Measurements from ENCODE around the gene FBXL15.

Gene FBXL15

DNA sequence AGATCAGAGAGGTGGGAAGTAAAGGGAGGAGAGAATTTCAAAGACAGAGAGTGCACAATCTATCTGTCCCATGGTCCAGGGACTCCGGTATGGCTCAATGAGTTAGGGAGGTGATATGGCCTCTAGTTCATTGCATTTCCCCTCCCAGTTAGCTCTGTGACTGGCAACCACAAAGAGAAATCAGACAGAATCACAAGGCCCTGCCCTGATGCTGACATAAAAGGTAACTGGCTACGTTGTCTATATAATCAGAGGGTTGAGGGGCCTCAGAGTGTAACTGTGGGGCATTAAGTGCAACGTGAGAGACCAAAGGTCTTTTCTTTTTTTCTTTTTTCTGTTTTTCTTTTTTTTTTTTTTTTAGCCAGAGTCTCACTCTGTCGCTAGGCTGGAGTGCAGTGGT is 38.0 kb downstream of the FBXL15 start:
- Histone ChIP-seq H3K4me1 (ENCODE audit: insufficient read depth, low read length) (peaks cover 32% of the 10 kb centered on the region), H3K9ac (ENCODE audit: low read depth, low read length) (no peak overlapping the region), H3K36me3 (ENCODE audit: insufficient read depth, low read depth, low read length) (peaks cover 10% of the 10 kb centered on the region), H3K27ac (ENCODE audit: low read length) (no peak overlapping the region), H3K9me3 (ENCODE audit: insufficient read depth, low read depth, low read length) (no peaks in the 10 kb centered on the region), H3K27me3 (ENCODE audit: insufficient read depth, low read length) (peaks cover 23% of the 10 kb centered on the region), H3K4me3 (ENCODE audit: low read length) (no peak overlapping the region)

DNA sequence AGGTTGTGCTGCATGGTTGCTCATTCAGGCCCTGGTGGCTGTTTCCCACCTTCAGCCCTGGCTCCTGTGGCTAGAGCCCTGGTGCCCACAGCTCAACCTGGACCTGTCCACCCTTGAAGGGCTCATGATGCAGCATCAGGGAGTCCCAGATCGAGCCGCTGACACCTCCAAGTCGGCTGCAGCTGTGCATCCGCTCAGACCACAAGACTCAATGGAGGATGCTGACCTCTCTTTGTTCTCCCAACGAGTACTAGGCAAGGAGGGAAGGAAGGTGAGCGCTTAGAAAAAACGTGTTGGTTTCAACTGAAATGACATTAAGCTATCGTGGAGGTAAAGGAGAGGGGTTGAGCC is 40.2 kb downstream of the FBXL15 start:
- Histone ChIP-seq H3K9me3 (ENCODE audit: insufficient read depth, low read depth, low read length) (no peaks in the 10 kb centered on the region), H3K27me3 (ENCODE audit: insufficient read depth, low read length) (peaks cover 25% of the 10 kb centered on the region), H3K4me1 (ENCODE audit: insufficient read depth, low read length) (peaks cover 20% of the 10 kb centered on the region), H3K9ac (ENCODE audit: low read depth, low read length) (peak overlapping the region; percentile 80; the same call in 1 of the 2 replicates), H3K36me3 (ENCODE audit: insufficient read depth, low read depth, low read length) (peaks cover 8% of the 10 kb centered on the region), H3K27ac (ENCODE audit: low read length) (peak overlapping the region; percentile 20), H3K4me3 (ENCODE audit: low read length) (peak overlapping the region; percentile 89)

DNA sequence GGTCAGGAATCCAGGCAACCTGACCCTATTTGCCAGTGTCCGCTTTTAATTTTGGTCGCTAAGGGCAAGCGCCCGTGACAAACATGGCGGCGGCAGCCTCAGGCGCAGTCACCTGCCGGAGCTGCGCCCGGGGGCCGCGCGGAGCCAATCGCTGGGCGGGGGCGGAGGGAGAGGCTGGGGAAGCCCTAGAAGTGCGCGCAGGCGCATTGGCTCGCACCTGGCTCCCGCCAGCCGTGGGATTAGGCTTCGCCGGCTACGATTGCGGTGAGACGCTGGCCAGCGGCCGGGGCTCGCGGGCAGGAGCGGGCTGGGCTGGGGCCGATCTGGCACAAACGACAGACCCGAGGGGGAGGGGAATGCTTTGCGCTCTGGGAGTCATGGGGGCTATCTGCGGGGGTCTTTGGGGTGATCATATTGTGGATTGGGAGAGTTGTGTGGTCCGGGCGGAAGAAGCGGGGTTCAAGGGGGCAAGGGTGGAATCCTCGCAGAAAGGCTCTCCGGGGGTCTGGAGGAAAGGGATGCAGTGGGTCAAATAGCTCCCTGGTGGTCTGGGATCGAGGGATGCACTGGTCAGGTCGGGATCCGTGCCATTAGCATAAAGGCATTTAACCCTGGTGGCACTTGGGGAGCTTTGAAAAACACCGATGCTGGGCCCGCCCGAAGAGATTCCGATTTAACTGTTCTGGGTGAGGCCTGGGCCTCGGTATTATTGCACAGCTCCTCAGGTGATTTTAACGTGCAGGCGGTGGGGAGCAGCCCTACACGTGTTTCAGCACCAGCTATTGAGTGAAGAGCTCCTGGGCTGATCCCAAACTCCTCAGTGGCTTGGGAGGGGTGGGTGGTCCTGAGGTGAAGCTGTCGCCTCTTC is 40.8 kb downstream of the FBXL15 start:
- H3K27ac ChIP-seq (ENCODE audit: low read length): peak overlapping the region; percentile 20
- H3K9ac ChIP-seq (ENCODE audit: low read depth, low read length): peak overlapping the region; percentile 80; the same call in 1 of the 2 replicates
- no peaks in the 10 kb centered on the region for H3K9me3 ChIP-seq (ENCODE audit: insufficient read depth, low read depth, low read length)
- peaks cover 15% of the 10 kb centered on the region for H3K4me1 ChIP-seq (ENCODE audit: insufficient read depth, low read length)
- peak overlapping the region; percentile 89 for H3K4me3 ChIP-seq (ENCODE audit: low read length)
- H3K27me3 ChIP-seq (ENCODE audit: insufficient read depth, low read length): peaks cover 25% of the 10 kb centered on the region
- peaks cover 2% of the 10 kb centered on the region for H3K36me3 ChIP-seq (ENCODE audit: insufficient read depth, low read depth, low read length)

DNA sequence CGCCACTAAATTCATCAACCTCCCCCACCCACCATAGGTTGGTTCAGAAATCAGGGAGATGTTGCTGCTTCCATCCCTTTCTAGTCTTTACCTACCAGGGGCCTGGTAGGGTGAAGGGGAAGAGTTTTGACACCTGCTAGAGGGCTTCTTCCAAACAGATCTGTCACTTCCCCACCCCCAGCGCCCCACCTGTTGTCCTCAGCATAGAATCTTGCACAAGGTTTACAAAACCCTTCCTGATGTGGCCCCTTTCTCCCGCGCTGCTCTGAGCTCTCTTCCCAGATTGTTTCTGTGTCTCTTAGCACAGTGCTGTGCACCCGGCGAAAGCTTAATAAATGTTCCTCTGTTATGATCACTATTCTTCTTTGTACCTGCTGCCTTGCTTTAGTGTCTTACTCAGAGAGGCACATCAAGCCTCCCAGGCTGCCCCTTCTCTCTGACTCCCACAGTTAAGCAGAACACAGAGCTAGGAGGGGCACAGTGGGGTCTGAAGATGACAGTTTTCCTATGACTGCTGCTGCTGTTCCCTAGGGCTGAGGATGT is 41.9 kb downstream of the FBXL15 start:
- Histone ChIP-seq H3K27me3 (ENCODE audit: insufficient read depth, low read length) (peaks cover 25% of the 10 kb centered on the region), H3K36me3 (ENCODE audit: insufficient read depth, low read depth, low read length) (no peaks in the 10 kb centered on the region), H3K9ac (ENCODE audit: low read depth, low read length) (peak overlapping the region; percentile 66; the same call in 1 of the 2 replicates), H3K4me3 (ENCODE audit: low read length) (peak overlapping the region; percentile 89), H3K27ac (ENCODE audit: low read length) (no peak overlapping the region), H3K9me3 (ENCODE audit: insufficient read depth, low read depth, low read length) (no peaks in the 10 kb centered on the region), H3K4me1 (ENCODE audit: insufficient read depth, low read length) (peaks cover 15% of the 10 kb centered on the region)

DNA sequence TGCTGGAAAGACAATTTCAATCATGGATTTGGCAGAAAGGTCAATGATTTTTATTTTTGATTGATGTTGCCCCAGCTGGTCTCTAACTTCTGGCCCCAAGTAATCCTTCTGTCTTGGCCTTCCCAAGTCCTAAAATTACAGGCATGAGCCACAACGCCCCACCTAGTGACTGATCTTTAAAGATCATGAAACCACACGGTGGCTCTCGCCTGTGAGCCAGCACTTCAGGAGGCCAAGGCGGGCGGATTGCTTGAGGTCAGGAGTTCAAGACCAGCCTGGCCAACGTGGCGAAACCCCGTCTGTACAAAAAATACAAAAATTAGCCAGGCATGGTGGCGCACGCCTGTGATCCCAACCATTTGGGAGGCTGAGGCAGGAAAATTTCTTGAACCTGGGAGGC is 43.3 kb downstream of the FBXL15 start:
- no peaks in the 10 kb centered on the region for H3K9me3 ChIP-seq (ENCODE audit: insufficient read depth, low read depth, low read length)
- H3K9ac ChIP-seq (ENCODE audit: low read depth, low read length): peak overlapping the region; percentile 66; the same call in 1 of the 2 replicates
- peaks cover 15% of the 10 kb centered on the region for H3K4me1 ChIP-seq (ENCODE audit: insufficient read depth, low read length)
- no peak overlapping the region for H3K27ac ChIP-seq (ENCODE audit: low read length)
- peaks cover 25% of the 10 kb centered on the region for H3K27me3 ChIP-seq (ENCODE audit: insufficient read depth, low read length)
- peak overlapping the region; percentile 89; the same call in 1 of the 2 replicates for H3K4me3 ChIP-seq (ENCODE audit: low read length)
- H3K36me3 ChIP-seq (ENCODE audit: insufficient read depth, low read depth, low read length): no peaks in the 10 kb centered on the region

DNA sequence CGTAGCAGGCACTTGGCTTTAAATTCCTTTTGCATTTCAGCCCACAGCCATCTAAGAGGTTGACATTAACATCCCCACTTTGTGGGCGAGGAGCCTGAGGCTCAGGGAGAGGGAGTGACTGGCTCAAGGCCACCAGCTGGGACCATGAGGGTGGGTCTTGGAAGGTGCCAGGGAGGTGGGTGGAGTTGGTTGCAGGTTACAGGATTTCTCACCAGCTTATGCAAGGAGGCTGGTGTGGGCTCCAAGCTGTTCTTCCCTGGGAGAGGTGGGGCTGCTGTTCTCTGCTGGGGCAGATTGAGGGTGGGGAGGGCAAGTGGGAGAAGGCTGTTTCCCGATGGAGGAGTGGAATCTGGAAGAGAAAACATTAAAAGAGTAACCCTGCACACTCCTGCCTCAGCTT is 44.8 kb downstream of the FBXL15 start:
- Histone ChIP-seq H3K27me3 (ENCODE audit: insufficient read depth, low read length) (peaks cover 25% of the 10 kb centered on the region), H3K4me3 (ENCODE audit: low read length) (no peak overlapping the region), H3K36me3 (ENCODE audit: insufficient read depth, low read depth, low read length) (no peaks in the 10 kb centered on the region), H3K27ac (ENCODE audit: low read length) (no peak overlapping the region), H3K9ac (ENCODE audit: low read depth, low read length) (no peak overlapping the region), H3K4me1 (ENCODE audit: insufficient read depth, low read length) (peaks cover 15% of the 10 kb centered on the region), H3K9me3 (ENCODE audit: insufficient read depth, low read depth, low read length) (no peaks in the 10 kb centered on the region)

DNA sequence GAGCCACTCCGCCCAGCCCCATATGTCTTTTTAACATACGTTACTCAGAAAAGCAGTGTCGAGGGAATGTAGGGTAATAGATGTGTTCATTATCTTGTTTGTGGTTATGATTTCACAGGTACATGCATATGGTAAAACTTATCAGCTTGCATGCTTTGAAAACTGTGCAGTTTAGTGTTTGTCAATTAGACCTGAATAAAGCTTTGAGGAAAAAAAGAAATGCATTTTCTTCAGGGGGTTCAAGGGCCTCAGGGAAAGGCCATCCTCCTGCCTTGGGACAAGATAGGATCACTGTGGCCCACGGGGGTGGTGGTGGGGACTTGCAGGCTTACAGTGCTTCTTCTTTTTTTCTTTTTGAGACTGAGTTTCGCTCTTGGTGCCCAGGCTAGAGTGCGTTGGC is 46.7 kb downstream of the FBXL15 start:
- H3K36me3 ChIP-seq (ENCODE audit: insufficient read depth, low read depth, low read length): no peaks in the 10 kb centered on the region

DNA sequence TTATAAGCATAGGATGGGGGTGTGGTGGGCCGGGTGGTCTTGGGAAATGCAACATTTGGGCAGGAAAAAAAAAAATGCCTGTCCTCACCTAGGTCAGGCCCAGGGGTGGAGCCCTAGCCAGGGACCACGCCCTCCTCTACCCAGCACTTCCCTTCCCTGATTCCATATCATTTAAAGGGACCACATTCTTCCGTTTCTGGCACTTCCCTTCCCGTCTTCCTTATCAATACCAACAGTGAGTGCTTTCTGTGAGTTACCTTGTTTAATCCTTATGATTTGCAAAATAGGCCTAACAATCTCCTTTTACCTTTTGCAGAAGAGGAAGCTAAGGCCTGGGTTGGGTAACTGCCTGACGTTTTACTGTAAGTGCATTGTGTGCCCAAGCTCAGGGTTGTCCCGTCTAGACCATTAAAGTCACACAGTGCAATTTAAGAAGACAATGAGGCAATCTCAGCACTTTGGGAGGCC is 47.4 kb downstream of the FBXL15 start:
- Histone ChIP-seq H3K27ac (ENCODE audit: low read length) (no peak overlapping the region), H3K36me3 (ENCODE audit: insufficient read depth, low read depth, low read length) (no peaks in the 10 kb centered on the region), H3K9me3 (ENCODE audit: insufficient read depth, low read depth, low read length) (no peaks in the 10 kb centered on the region), H3K9ac (ENCODE audit: low read depth, low read length) (no peak overlapping the region), H3K27me3 (ENCODE audit: insufficient read depth, low read length) (peaks cover 8% of the 10 kb centered on the region), H3K4me3 (ENCODE audit: low read length) (no peak overlapping the region), H3K4me1 (ENCODE audit: insufficient read depth, low read length) (peaks cover 4% of the 10 kb centered on the region; the same call in 1 of the 2 replicates)

More for the DNA sequence above, 46.7 kb downstream of the FBXL15 start:
- H3K27me3 ChIP-seq (ENCODE audit: insufficient read depth, low read length): peaks cover 15% of the 10 kb centered on the region
- no peak overlapping the region for H3K9ac ChIP-seq (ENCODE audit: low read depth, low read length)
- no peaks in the 10 kb centered on the region for H3K9me3 ChIP-seq (ENCODE audit: insufficient read depth, low read depth, low read length)
- H3K27ac ChIP-seq (ENCODE audit: low read length): no peak overlapping the region
- peaks cover 11% of the 10 kb centered on the region for H3K4me1 ChIP-seq (ENCODE audit: insufficient read depth, low read length)
- H3K4me3 ChIP-seq (ENCODE audit: low read length): no peak overlapping the region

DNA sequence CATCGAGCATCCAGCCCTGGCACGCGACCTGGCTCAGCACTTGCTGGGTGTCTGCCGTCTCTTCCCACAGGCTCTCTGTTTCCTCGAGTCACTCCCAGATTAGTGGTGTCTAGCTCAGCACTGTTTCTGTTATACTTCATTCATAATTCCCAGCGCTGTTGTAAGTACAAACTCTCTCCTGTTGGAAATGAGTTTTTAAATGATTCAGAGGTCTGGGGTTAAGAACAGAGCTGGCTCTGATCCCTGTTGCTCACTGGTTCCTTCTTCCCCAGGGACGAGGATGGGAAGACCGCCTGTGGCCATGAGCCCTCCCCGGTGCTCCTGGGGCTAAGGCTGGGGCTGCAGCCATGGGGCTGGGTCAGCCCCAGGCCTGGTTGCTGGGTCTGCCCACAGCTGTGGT is 48.0 kb downstream of the FBXL15 start:
- Histone ChIP-seq H3K36me3 (ENCODE audit: insufficient read depth, low read depth, low read length) (no peaks in the 10 kb centered on the region), H3K27ac (ENCODE audit: low read length) (no peak overlapping the region), H3K4me1 (ENCODE audit: insufficient read depth, low read length) (0 out of 2 replicates have a peak, but pooled peaks cover under 1% of the 10 kb centered on the region), H3K9ac (ENCODE audit: low read depth, low read length) (no peak overlapping the region), H3K9me3 (ENCODE audit: insufficient read depth, low read depth, low read length) (no peaks in the 10 kb centered on the region), H3K27me3 (ENCODE audit: insufficient read depth, low read length) (peaks cover 2% of the 10 kb centered on the region), H3K4me3 (ENCODE audit: low read length) (no peak overlapping the region)

DNA sequence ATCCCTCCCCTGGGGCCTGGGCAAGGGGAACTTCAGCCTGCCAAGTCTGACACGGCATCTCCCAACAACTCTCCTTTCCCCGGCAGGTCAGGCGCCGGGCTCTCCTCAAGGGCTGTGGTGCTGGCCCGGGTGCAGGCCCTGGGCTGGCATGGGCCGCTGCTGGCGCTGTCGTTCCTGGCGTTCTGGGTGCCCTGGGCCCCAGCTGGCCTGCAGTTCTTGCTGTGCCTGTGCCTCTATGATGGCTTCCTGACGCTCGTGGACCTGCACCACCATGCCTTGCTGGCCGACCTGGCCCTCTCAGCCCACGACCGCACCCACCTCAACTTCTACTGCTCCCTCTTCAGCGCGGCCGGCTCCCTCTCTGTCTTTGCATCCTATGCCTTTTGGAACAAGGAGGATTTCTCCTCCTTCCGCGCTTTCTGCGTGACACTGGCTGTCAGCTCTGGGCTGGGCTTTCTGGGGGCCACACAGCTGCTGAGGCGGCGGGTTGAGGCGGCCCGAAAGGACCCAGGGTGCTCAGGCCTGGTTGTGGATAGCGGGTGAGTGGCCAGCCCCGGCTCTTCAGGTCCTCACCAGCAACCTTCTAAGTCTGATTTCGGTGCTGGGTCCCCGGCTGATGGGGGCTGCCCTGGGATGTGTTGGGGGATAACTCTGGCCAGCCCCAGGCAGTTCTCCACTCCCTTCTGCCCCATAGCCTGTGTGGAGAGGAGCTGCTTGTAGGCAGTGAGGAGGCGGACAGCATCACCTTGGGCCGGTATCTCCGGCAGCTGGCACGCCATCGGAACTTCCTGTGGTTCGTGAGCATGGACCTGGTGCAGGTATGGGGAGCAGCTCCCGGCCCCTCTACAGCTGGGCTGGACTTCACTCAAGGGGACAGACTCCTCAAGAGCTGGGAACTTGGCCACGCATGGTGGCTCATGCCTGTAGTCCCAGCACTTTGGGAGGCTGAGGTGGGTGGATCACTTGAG is 50.2 kb downstream of the FBXL15 start:
- Histone ChIP-seq H3K27ac (ENCODE audit: low read length) (no peak overlapping the region), H3K9ac (ENCODE audit: low read depth, low read length) (no peak overlapping the region), H3K4me3 (ENCODE audit: low read length) (no peak overlapping the region), H3K4me1 (ENCODE audit: insufficient read depth, low read length) (no peaks in the 10 kb centered on the region), H3K9me3 (ENCODE audit: insufficient read depth, low read depth, low read length) (no peaks in the 10 kb centered on the region), H3K36me3 (ENCODE audit: insufficient read depth, low read depth, low read length) (no peaks in the 10 kb centered on the region), H3K27me3 (ENCODE audit: insufficient read depth, low read length) (no peaks in the 10 kb centered on the region)

All from iPS-20b (cell line).